GM12878 (cell line): Measurements from ENCODE around the gene PSTPIP2.

Experiments
- RBBP5 ChIP-seq: fragments of 200-600 bp; sonication (generic); conservative IDR thresholded peaks from 2 replicates; pipeline ENCODE4 v1.6.1; 2016
- YY1 ChIP-seq: IDR thresholded peaks from 2 replicates; pipeline ENCODE4 v1.6.1; 2011; ENCODE audit warnings: low read depth, mild to moderate bottlenecking, low read length

DNA sequence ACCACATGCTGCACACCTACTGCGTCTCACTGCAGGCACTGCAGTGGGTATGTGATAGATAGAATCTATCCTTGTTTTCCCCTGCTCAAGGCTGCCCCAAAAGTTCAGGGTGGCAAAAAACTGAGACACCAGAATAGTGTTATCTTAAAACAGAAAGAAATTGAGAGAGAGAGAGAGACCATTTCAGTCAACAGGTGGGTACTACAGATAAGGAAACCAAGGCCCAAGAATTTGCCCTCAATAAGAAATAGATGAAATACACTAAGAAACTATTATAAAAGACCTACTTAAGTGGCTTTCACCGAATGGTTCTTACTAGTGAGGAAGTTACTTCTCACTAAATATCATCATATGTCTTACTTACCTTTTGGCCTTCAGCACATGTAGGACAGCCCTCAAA, 132.8 kb downstream of the PSTPIP2 start:
- TF ChIP-seq YY1 (no peak), RBBP5 (no peak)
